SK-N-SH treated with all-trans-retinoic acid at 6 μM for 48 hours (cell line): ENCODE data around the gene ARL15.

Experiments
- ESRRG ChIP-seq: fragments of 250-450 bp; sonication (Bioruptor Pico); IDR thresholded peaks from 2 replicates; pipeline ENCODE4 v1.6.1; 2021; ENCODE audit warnings: mild to moderate bottlenecking
- RARB ChIP-seq: fragments of 250-450 bp; sonication (Bioruptor Pico); IDR thresholded peaks from 2 replicates; pipeline ENCODE4 v1.8.0; 2021; ENCODE audit warnings: mild to moderate bottlenecking, moderate library complexity
- ZNF70 ChIP-seq: fragments of 450-650 bp; formaldehyde crosslinking; IDR thresholded peaks from 2 replicates; pipeline ENCODE4 v1.5.0; 2020; ENCODE audit warnings: mild to moderate bottlenecking, moderate library complexity

GRCh38 chr5:53891159-53891558 lies 419.2 kb downstream of the ARL15 start:
- TF ChIP-seq ESRRG (CRISPR knock-in tag) (no peak), RARB (CRISPR knock-in tag) (no peak), ZNF70 (no peak)
